Measurements from ENCODE around the gene SCUBE3. TPM values are rescaled to one million over a fixed set of nuclear protein-coding genes. Genes with fewer than 3 reads are reported as not detected.

The SCUBE3 gene
- total RNA-seq, 1 donor from 2014 or later = 0.49 TPM

DNA sequence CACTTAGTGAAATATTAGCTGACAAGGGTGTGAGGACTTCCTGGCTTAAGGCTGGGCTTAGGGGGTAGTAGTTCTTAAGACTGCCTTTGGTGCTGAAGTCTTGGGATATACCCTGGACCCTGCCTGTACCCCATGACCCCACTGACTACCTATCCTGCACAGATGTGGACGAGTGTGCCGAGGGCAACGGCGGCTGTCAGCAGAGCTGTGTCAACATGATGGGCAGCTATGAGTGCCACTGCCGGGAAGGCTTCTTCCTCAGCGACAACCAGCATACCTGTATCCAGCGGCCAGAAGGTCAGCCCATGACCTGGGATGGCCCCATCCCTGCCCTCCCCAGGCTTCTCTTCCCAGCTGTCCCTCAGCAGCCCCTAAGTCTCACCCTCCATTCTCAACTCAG, 17.8 kb downstream of the SCUBE3 start:
- Histone ChIP-seq H3K4me3 (no peak overlapping the region), H3K27ac (no peak overlapping the region), H3K36me3 (no peaks in the 10 kb centered on the region), H3K9me3 (no peaks in the 10 kb centered on the region), H3K27me3 (no peaks in the 10 kb centered on the region), H3K4me1 (peaks cover 6% of the 10 kb centered on the region)
- DNase-seq (ENCODE audit: extremely low spot score in 2 of 2) = no peak
- TF ChIP-seq, protein P1, sequence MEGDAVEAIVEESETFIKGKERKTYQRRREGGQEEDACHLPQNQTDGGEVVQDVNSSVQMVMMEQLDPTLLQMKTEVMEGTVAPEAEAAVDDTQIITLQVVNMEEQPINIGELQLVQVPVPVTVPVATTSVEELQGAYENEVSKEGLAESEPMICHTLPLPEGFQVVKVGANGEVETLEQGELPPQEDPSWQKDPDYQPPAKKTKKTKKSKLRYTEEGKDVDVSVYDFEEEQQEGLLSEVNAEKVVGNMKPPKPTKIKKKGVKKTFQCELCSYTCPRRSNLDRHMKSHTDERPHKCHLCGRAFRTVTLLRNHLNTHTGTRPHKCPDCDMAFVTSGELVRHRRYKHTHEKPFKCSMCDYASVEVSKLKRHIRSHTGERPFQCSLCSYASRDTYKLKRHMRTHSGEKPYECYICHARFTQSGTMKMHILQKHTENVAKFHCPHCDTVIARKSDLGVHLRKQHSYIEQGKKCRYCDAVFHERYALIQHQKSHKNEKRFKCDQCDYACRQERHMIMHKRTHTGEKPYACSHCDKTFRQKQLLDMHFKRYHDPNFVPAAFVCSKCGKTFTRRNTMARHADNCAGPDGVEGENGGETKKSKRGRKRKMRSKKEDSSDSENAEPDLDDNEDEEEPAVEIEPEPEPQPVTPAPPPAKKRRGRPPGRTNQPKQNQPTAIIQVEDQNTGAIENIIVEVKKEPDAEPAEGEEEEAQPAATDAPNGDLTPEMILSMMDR (IDR thresholded peaks at IDR 0.05) = no peak
- no peak for TF ChIP-seq POLR2A (IDR thresholded peaks at IDR 0.05)
- no peak for TF ChIP-seq POLR2AphosphoS5 (IDR thresholded peaks at IDR 0.05; ENCODE audit: insufficient read depth in 1 of 2, low read depth in 1 of 2)
- intact Hi-C loops (cut with DNase I) = no loop called here

DNA sequence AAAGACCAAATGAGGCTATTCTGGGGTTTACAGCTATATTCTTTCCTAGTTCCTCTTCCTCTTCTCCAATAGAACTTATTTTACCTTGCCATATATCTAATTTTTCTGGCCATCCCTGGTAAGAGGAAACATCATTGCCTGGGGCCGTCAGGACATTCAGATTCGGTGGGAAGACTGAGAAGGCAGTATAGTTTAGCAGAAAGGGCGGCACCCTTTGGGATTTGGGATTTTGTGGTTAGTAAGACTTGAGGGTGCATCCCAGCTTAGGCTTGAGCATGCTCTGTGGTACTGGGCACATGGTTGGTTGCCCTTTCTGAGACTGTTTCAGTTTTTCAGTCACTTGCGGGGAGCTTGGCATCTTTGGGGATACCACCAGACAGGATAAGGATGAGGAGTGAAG, 21.1 kb downstream of the SCUBE3 start:
- DNase-seq (ENCODE audit: extremely low spot score in 2 of 2) = no peak
- H3K27me3 ChIP-seq = no peaks in the 10 kb centered on the region
- no peaks in the 10 kb centered on the region for H3K9me3 ChIP-seq

DNA sequence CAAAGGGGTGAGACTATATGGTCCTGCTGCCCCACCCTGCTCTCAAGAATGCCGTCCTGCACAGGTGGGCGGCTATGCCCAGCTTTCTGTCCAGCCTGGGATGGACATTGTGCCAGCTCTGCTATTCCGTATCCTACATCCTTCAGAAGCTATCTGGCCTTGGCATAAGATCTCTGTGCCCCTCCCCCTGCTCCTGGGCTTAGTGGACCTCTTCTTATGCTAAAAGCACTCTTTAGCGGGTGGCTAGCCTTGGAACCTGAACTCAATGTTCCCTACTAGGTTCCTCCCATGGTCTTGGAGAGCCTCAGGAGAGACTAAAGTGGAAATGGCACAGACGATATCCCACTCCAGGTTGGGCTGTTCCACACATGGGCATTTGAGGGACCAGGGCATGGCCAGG, 22.5 kb downstream of the SCUBE3 start:
- no peak overlapping the region for H3K4me3 ChIP-seq
- H3K36me3 ChIP-seq = no peaks in the 10 kb centered on the region
- TF ChIP-seq POLR2A (IDR thresholded peaks at IDR 0.05) (no peak), POLR2AphosphoS5 (IDR thresholded peaks at IDR 0.05; ENCODE audit: insufficient read depth in 1 of 2, low read depth in 1 of 2) (no peak)
- no peak for DNase-seq (ENCODE audit: extremely low spot score in 2 of 2)
- H3K27ac ChIP-seq = no peak overlapping the region
- no peaks in the 10 kb centered on the region for H3K27me3 ChIP-seq
- H3K9me3 ChIP-seq = no peaks in the 10 kb centered on the region
- intact Hi-C loops (cut with DNase I) = no loop called here
- H3K4me1 ChIP-seq = peaks cover 14% of the 10 kb centered on the region

More for the DNA sequence above, 21.1 kb downstream of the SCUBE3 start:
- TF ChIP-seq, protein P1 (IDR thresholded peaks at IDR 0.05) = no peak
- TF ChIP-seq POLR2A (IDR thresholded peaks at IDR 0.05) = no peak
- no peak for TF ChIP-seq POLR2AphosphoS5 (IDR thresholded peaks at IDR 0.05; ENCODE audit: insufficient read depth in 1 of 2, low read depth in 1 of 2)
- no peak overlapping the region for H3K27ac ChIP-seq
- H3K4me3 ChIP-seq = no peak overlapping the region
- peaks cover 17% of the 10 kb centered on the region for H3K4me1 ChIP-seq
- intact Hi-C loops (cut with DNase I) = no loop called here
- H3K36me3 ChIP-seq = no peaks in the 10 kb centered on the region

DNA sequence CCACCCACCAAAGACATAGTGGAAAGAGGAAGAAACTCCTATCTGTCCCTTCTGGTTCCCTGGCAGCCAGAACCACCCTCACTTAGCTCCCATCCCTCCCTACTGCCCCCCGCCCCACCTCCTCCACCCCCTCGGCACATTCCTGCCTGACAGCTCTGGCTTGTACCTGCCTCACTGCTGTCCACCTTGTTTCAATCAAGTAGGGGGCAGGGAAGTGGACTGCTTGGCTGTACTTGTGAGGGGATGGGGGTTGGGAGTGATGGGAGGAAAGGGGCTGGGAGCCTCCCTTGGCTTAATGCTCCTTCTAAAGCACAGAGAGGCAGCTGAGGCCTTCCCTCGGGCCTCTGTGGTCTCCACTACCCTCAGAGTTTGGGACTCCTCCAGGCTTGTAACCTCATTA, 23.7 kb downstream of the SCUBE3 start:
- Histone ChIP-seq H3K27me3 (no peaks in the 10 kb centered on the region), H3K4me3 (no peak overlapping the region), H3K9me3 (no peaks in the 10 kb centered on the region), H3K27ac (no peak overlapping the region), H3K4me1 (peaks cover 10% of the 10 kb centered on the region), H3K36me3 (no peaks in the 10 kb centered on the region)
- DNase-seq (ENCODE audit: extremely low spot score in 2 of 2) = no peak
- TF ChIP-seq, protein P1 (IDR thresholded peaks at IDR 0.05) = no peak
- TF ChIP-seq POLR2A (IDR thresholded peaks at IDR 0.05) (no peak), POLR2AphosphoS5 (IDR thresholded peaks at IDR 0.05; ENCODE audit: insufficient read depth in 1 of 2, low read depth in 1 of 2) (no peak)
- intact Hi-C loops (cut with DNase I) = no loop called here

DNA sequence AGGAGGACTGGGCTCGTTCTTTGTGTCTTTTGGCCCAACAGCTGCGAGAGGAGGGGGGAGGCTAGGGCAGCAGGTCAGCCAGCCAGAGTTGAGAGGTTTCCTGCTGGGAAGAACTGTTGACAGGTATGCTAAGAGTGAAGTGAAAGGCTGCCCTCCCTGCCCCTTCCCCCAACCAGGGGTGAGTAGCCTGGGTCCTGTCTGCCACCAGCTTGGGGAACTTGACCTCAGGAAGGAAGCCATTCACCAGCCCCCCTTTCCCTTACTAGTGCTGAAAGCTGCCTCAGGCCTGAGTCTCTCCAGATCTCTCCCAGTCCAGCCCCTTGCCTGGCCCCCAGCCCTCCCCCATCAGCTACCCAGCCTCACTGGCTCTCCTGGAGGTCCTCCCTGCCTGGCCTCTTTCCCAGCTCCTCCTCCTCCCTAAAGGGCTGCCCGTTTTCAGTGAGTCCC, 25.1 kb downstream of the SCUBE3 start:
- no peaks in the 10 kb centered on the region for H3K27me3 ChIP-seq
- no peaks in the 10 kb centered on the region for H3K36me3 ChIP-seq
- H3K9me3 ChIP-seq = no peaks in the 10 kb centered on the region
- no peak for TF ChIP-seq POLR2AphosphoS5 (IDR thresholded peaks at IDR 0.05; ENCODE audit: insufficient read depth in 1 of 2, low read depth in 1 of 2)
- no peak for TF ChIP-seq POLR2A (IDR thresholded peaks at IDR 0.05)
- TF ChIP-seq, protein P1 (IDR thresholded peaks at IDR 0.05) = no peak
- H3K4me3 ChIP-seq = no peak overlapping the region
- no peak overlapping the region for H3K27ac ChIP-seq
- peaks cover 10% of the 10 kb centered on the region for H3K4me1 ChIP-seq
- intact Hi-C loops (cut with DNase I) = no loop called here
- no peak for DNase-seq (ENCODE audit: extremely low spot score in 2 of 2)
